GM21619 (cell line): ENCODE results near the gene APOL3.
"Not testable (repeated sequence)": the region's sequence is repeated elsewhere in the genome, so short reads cannot be mapped to it uniquely, and the experiment has no call there.

Experiments
- ATAC-seq: cut with Tn5 transposase; IDR thresholded peaks from one replicate; pipeline ENCODE4 v1.9.1; 2021; ENCODE audit not compliant: unreplicated experiment

The APOL3 gene

DNA sequence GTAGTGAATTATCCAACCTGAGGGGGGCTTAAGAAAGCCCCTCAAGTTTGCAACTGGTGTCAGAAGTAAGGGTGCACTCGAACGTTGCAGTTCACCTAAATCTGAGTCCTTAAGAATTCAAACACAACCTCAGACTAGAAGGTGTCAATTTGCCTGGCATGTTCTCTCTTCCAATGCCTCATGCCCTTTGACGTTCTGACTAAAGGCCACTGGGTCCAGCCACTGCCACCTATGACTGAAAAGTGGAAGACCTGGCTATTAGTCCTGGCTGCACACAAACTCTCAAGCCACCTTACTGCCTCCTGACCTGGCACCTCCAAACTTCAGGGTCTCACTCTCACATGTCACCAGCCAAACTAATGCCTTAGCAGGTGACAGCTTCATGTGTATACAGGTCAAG lies 33.0 kb upstream of the APOL3 start:
- ATAC-seq, result no peak

DNA sequence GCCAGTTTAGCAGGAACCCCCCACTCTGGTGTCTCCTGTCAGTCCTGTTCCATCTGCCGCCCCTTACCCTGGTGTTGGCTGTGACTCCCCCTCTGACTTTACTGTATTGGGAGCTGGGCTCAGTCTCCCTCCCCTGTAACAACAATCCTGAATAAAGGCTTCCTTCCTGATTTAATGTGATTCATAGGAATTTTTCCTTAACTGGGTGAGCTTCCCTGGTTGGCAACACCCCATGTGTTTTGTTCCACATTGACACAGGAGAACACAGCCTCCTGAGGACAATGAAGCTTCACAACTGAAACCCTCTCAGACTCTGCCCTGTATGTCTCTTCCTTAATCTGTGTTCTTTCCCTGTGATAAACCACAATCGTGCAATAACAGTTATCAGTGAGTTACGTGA lies 32.6 kb upstream of the APOL3 start:
- no peak for ATAC-seq

DNA sequence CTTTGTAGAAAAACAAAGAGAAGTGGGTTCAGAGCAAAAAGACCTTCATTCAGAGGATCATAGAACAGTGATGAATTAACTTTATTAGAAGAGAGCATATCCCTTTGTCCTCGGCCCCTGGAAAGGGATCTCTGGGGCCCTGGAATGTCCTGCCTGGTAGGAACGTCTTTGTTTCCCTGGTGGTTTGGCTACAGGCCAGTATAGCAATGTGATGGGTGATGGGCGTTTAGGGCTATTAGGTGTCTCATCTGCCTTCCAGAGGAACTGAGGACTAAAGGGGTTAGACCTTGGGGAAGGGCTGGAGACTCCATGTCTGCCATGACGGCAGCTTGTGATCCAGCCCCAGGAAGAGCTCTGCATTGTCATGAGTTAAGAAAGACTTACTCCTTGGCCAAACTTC lies 32.0 kb upstream of the APOL3 start:
- no peak for ATAC-seq

DNA sequence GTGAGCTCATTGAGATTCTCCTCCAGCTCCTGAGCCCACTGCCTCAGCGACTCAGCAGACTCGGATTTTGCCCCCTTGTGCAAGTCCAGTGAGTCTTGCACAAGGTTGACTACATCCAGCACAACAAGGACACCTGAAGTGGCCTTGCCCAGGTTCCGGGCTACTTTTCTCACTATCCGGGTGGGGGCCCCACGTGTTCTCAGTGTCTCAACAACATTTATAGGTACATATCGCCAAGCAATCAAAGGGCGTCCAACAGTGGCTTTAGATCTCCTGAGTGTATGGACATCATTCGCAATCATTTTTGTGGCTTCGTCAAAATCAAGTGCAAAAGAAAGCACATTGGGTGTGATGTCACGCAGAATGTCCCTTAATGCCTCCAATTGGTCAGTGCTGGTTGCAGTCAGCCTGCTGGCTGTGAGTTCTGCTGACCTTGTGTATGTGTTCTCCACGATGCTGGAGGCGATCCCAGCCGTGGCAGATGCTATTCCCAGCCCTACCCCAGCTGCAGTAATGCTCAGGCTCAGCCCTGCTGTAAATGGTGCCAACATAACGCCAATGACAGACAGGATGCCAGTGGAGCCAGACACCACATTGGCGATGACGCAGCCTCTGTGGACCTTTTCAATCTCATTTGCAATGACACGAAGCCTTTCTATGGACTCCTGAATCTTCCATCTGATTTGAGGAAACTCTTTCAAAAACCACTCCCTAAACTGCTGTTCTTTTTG lies 30.7 kb upstream of the APOL3 start:
- ATAC-seq, result no peak

DNA sequence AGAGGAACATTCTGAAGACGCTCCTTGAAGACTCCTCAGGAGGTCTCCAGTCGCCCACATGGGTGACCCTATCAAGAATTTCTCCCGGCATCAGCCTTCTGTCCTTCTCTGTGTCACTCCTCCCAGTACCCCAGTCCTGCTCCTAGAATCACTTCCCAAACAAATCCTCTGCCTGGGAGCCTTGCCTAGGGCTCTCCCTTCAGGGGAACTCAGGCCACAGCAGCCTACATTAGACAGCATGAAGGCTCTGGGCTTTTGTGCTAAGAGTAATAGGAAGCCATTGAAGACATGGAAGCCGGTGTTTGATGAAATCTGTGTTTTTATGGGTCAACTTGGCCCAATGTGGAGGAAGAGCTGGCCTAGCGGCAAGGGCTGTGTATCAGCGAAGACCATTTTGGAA lies 27.3 kb upstream of the APOL3 start:
- ATAC-seq, result not testable (repeated sequence)

DNA sequence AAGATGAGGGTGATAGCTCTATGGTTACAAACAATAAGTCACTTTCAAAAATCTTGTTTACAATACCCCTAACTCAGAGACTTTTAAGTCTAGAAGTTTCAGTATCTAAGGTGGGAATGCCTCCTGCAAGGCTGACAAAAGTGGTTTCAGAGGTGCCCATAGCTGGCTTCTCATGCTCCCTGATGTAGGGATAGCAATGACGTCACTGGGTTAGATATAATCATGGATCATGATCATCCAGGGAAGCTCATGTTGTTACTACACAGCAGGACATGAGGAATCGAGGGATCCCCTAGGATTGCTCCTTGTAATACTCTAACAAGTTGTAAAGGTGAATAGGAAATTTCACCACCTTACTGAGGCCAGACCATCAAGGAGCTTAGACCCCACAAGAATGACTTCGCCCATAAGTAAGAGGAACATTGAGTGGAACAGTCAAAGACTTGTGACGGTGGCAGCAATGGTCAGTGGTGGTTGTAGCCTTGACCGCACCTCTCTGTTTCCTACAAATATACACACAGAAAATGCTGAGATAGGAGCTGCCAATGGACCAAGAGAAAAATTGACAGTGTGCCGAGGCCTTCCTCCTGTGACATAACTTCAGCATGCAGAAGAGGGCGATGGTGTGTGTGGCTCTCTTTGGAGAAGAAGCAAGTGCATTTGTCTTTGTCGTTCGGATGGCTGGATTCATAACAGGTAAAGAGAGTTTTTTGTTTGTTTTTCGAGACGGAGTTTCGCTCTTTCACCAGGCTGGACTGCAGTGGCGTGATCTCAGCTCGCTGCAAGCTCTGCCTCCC lies 25.5 kb upstream of the APOL3 start:
- no peak for ATAC-seq

DNA sequence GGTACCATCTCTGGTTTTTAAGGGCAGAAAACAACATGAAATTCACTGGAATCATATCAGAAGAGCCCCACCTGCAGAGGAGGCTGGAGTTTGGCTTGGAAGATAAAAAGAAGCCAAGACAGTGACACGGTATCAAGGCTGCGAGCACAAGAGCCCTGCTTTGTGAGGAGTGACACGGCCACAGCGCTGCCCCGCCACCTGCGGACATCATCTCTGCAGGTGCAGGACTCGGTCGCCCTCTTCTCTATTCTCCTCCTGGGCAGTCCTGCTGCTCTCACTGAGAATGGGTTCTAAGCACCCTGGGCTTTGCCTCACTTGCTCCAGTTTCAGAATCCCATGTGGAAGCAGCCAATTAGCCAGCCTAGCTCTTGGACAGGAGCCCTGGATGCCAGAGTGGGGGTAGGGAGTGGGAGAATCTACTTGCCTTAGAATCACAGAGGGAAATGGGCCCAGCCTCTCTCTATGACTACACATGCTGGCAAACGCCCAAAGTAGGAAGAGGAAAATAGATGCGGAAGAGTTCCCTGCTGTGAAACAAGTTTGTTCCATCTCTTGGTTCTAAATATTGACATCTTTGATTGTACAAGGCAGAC lies 24.0 kb upstream of the APOL3 start:
- no peak for ATAC-seq

DNA sequence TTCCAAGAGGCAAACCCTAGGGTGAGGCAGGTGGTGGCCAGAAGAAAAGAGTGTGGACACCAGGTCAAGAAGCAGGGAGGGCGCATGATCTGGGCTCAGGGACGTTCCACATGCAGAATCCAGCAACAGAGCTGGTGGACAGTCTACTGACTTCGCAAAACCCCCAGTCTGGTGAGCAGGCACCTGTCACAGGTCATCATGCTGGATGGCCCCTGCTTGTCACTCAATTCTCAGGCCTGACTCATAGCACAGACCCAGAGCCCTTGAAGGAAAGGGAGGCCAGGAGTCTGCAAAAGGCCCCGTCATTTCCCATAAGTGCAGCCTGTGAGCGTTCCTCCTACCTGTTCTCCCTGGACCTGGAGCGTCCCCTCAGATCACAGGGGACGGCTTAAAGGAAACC lies 22.9 kb upstream of the APOL3 start:
- ATAC-seq, result no peak

DNA sequence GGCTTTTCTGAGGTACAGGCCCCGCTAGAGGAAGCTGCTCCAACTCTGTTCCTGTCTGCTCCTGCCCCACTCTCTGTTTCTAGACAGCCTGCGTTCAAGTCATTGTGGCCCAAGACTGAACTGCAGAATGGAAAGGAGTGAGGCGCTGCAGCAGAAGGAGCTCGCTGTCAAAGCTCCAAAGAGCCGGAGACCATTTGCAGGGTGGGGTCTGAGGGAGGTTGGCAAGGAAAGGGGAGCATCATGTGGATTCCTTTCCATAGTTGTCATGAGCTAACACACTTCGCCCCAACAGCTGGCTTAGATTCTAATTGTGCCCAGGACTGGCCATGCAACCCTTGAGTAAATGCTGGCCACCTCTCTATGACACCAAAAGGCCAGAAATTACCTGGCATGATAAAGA lies 22.3 kb upstream of the APOL3 start:
- ATAC-seq, result no peak

DNA sequence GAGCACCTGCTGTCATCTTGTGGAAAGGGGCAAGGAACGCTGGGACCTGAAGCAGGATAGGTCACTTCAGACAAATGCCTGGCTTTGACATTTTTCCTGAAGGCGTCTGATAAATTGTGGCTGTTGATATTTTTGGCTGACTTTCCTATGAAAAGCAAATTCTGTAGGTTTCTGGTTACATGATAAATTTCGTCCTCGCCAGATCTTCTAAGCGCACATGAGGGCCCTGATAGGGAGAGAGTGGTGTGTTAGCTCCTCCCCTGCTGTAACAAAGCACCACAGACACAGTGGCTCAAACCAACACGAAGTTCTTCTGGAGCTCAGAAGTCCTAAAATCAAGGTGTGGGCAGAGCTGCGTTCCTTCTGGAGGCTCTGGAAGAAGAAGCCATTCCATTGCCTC lies 21.5 kb upstream of the APOL3 start:
- no peak for ATAC-seq

DNA sequence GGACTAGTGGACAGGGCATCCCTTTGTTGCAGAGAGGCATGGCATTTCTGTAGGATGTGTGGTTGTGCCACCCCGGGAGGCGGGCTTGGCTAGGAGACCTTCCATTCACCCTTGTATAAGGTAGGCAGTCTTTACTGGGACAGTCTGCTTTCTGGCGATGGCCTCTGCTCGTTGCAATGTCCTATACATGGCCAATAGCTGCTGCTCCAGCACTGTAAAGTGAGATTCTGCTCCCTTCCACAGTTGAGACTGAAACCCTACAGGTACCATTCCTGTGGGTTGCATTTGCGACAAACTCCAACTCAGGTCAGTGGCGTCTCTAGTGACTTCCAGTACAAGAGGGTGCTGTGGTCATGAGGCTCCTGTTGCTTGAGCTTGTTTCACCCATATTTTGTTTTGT lies 20.4 kb upstream of the APOL3 start:
- ATAC-seq, result no peak

DNA sequence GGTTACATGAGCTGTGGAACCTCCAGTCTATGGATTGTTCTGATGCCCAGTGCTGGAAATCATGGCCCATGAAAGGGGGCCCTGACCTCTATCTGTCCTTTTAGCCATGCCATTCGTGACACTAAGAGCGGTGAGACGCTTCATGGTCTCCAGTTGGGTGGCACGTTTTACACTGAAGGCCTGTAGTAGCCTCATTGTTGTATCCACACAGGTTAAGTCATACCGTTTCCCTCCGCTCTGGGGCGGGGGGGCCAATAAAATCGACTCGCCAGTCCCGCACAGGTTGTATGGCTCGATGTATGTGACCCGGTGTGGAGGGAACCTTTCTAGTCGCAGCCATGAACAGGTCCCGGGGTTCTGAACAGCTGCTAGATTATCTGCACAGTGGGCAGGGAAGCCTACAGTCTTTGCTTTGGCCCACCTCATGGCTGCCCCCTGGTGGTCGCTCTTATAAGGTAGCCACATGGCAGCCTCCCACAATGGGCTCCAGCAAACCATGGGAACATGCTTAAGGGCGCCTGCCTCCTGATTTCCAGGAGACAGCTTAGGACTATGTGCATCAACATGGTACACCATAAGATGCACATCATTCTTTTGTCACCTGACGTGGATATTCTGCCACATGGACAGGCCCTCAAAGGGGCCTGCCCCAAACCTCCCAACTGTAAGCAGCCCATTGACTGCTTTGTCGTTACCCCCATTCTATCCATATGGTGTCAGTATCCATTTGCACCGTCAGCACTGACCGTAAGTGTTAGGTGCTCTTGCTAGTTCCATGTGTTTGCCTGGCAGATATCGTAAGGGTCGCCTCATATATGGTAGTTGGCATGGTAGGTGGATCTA lies 19.7 kb upstream of the APOL3 start:
- no peak for ATAC-seq

DNA sequence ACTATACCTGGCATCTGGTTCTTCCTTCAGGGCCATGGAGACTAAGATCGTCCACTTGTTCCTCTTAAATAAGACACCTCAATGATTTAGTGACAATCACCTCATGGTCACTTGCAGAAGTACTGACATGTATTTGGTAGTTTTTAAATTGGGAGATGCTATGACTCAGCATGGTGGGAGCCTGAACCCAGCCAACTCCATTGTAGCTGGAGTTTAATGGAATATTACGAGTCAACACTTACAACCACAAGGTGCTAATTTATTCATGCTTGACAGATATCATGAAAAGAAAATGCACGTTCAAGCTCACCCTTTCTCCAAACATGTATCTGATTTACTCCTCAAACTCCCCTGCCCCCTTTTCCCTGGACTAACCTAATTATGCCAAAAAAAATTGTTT lies 16.6 kb upstream of the APOL3 start:
- ATAC-seq, result no peak

DNA sequence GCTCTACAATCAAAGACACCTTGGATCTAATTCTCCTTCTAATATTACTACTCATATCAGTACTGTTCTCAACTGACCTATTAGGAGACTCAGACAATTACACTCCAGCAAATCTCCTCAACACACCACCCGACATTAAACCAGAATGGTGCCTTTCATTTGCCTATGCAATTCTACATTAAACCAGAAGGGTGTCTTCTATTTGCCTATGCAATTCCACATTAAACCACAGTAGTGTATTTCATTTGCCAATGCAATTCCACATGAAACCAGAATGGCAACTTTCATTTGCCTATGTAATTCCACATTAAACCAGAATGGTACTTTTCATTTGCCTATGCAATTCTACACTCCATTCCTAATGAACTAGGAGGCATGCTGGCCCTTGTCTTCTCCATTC lies 15.3 kb upstream of the APOL3 start:
- ATAC-seq, result no peak

DNA sequence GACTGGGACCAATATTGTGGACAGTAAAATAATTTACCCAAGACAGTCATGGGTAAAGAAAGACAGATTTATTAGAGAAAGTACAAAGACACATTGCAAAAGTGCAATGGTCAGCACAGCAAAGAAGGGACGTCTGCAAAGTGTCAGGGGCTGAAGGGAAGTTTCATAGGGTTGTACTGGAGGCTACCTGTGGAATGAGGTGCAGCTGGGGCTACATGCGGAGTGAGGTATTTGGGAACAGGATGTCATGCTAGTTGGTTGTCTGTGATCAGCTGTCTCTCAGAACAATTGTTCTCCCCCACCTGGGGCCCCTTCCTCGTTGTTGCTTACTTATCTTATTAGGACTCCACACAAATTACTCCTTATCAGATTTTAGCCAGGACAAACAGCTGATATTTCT lies 11.4 kb upstream of the APOL3 start:
- no peak for ATAC-seq

DNA sequence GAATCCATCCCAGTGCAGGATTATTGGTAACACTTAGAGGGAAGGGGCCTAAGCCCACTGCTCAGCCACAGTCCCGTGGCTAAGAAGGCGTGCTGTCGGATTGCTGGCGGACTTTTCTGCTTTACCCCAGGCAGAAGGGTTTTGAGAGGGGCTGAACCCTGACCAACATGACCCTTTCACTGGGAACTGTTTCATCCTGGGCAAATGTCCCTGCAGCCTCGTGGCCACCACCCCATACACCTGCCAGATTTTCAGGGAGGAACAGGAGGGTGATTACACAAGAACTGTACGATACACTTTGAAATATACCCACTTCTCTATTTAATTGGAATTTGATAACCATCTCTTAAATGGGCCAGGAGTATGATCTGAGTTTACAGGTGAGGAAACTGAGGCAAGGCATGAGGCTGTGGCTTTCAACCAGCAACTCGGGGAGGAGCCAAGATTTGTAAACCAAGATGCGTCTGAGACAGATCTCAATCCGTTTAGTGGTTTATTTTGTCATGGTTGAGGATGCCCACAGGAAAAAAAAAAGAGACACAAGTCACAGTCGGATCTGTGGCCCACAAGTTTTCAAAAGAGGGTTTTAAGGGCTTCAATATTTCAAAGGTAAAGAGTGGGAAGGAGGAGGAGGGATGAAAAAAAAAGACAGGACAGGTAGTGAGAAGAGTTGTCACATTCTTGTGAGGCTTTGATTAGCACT lies 6.1 kb upstream of the APOL3 start:
- ATAC-seq, result no peak

DNA sequence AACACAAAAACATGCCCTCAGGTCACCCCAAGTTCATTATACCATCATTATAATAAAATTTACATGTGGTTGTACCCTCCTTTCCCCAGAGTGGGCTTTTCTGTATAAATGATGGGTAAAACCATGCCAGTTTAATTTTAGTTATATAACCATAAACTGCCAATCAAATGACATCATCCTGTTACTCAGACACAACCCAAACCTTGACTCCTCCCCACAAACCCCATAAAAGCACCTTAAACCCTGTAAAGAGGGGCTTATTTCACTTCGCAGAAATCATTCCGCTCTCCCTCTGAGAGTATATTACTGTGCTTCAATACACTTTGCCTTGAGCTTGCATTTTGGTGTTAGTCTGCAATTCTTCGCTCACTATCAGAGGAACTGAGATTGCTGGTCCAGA lies 5.5 kb upstream of the APOL3 start:
- no peak for ATAC-seq

DNA sequence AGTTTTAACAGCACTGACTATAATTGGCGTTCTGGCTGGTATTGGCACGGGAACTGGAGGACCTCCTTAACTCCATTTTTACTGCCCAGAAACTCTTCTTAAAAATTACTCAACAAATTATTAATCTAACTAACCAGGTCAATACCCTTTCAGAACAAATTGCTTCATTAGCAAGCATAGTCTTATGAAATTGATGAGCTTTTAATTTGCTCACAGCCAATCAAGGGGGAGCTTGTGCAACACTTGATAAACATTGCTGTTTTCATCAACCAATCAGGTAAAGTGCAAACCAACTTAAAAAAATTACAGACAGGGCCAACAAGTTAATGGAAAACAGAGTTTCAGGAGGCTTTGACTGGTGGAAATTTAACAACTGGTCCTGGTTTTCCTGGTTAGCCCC lies 4.6 kb upstream of the APOL3 start:
- no peak for ATAC-seq

DNA sequence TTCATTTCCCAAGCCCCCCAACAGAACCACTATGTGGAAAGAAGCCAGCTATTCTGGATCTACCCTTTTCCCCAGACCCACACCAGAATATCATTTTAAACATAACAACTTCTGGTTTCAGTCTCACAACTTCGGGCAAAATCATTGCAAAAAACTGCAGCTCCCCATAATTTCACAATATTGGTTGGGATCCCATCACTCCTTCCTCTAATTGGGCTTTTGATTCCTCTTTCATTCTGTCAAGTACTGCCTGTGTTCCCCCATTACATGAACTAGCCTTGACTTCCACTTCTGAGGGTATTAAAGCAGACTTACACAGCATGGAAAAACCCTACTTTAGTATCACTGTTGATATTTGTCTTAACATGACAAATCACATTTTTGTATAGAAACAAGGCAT lies 4.1 kb upstream of the APOL3 start:
- no peak for ATAC-seq

DNA sequence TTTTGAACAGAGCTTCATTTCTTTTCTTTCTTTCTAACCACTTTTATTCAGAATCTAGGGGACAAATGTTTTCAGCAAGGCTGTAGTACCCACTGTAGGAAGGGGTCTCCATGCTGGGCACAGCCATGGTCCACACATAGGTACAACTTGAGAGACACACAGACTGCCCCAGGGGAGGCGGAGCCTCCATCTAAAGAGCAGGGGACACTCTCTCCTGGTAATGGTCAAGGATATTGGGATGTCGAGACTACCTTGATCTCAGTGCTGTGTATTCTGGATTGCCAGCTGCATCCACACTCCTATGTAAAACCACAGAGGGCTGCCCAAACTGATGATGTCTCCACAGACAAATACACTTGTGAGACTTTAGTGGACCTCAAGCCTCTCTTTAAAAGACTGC lies 2.9 kb upstream of the APOL3 start:
- ATAC-seq, result no peak
